HepG2 (cell line): ENCODE results near the gene RHOBTB3.

Experiments
- CTCF ChIP-seq: sonication (generic); formaldehyde crosslinking; IDR thresholded peaks from 2 replicates; pipeline ENCODE4 v1.5.0; 2020; ENCODE audit warnings: mild to moderate bottlenecking, missing genetic modification reagents, moderate library complexity
- ERF ChIP-seq: IDR thresholded peaks from 2 replicates; pipeline ENCODE4 v1.6.1; 2018; ENCODE audit warnings: missing biosample characterization, missing genetic modification reagents
- MLXIP ChIP-seq: sonication (generic); formaldehyde crosslinking; IDR thresholded peaks from 2 replicates; pipeline ENCODE4 v1.9.0; 2021; ENCODE audit warnings: missing genetic modification reagents, borderline replicate concordance
- PATZ1 ChIP-seq: sonication (generic); formaldehyde crosslinking; IDR thresholded peaks from 2 replicates; pipeline ENCODE4 v1.4.0; 2020; ENCODE audit warnings: missing genetic modification reagents
- POLR2AphosphoS5 ChIP-seq: IDR thresholded peaks from 2 replicates; pipeline ENCODE4 v1.6.1; 2012; ENCODE audit warnings: low read depth, low read length
- REST ChIP-seq, 2 experiments: IDR thresholded peaks; 2 replicates each; pipeline ENCODE4 v1.6.1; 2011 to 2012; ENCODE audit warnings: low read length in 2 of 2, borderline replicate concordance in 1 of 2, low read depth in 1 of 2, mild to moderate bottlenecking in 1 of 2, moderate library complexity in 1 of 2
- USF2 ChIP-seq, 2 experiments: sonication (generic) in 1 of 2; formaldehyde crosslinking in 1 of 2; IDR thresholded peaks; 2 replicates each; pipeline versions ENCODE4 v1.5.1 to v1.6.1; 2011 to 2020; ENCODE audit warnings: borderline replicate concordance in 1 of 2, low read depth in 1 of 2, low read length in 1 of 2, mild to moderate bottlenecking in 1 of 2, missing genetic modification reagents in 1 of 2, moderate library complexity in 1 of 2
- ZFP36 ChIP-seq: fragments of 150-350 bp; IDR thresholded peaks from 2 replicates; pipeline ENCODE4 v1.6.1; 2018; ENCODE audit warnings: borderline replicate concordance, low read length, low read depth; ENCODE audit not compliant: partially characterized antibody
- ZNF354B ChIP-seq: sonication (generic); formaldehyde crosslinking; IDR thresholded peaks from 2 replicates; pipeline ENCODE4 v1.8.0; 2022; ENCODE audit warnings: mild to moderate bottlenecking, missing genetic modification reagents
- ZNF510 ChIP-seq: sonication (generic); formaldehyde crosslinking; IDR thresholded peaks from 2 replicates; pipeline ENCODE4 v1.4.0; 2020; ENCODE audit warnings: low read depth, mild to moderate bottlenecking, missing genetic modification reagents
- ZNF747 ChIP-seq: sonication (generic); formaldehyde crosslinking; IDR thresholded peaks from 2 replicates; pipeline ENCODE4 v1.8.1; 2023; ENCODE audit warnings: missing genetic modification reagents, mild to moderate bottlenecking, borderline replicate concordance

GRCh38 chr5:95721582-95722295, 9.4 kb upstream of the RHOBTB3 start:
- TF ChIP-seq POLR2AphosphoS5 (no peak), REST (IDR thresholded peaks at IDR 0.05; ENCODE audit: borderline replicate concordance in 1 of 2, low read depth in 1 of 2, low read length in 2 of 2) (no peak), ZFP36 (no peak), ZNF747 (no peak), CTCF (CRISPR knock-in tag) (no peak), ZNF354B (CRISPR knock-in tag) (no peak), USF2 (IDR thresholded peaks at IDR 0.05; ENCODE audit: low read depth, low read length) (no peak), USF2 (CRISPR knock-in tag; IDR thresholded peaks at IDR 0.05; ENCODE audit: borderline replicate concordance) (no peak), MLXIP (no peak), PATZ1 (CRISPR knock-in tag) (no peak), ZNF510 (CRISPR knock-in tag) (no peak), ERF (no peak)
